Measurements from ENCODE around the gene SECISBP2.
A peak's percentile ranks its signal among the peaks of the same experiment; 100 is the strongest.
"Not testable (repeated sequence)": the region's sequence is repeated elsewhere in the genome, so short reads cannot be mapped to it uniquely, and the experiment has no call there.

The SECISBP2 gene, protein sequence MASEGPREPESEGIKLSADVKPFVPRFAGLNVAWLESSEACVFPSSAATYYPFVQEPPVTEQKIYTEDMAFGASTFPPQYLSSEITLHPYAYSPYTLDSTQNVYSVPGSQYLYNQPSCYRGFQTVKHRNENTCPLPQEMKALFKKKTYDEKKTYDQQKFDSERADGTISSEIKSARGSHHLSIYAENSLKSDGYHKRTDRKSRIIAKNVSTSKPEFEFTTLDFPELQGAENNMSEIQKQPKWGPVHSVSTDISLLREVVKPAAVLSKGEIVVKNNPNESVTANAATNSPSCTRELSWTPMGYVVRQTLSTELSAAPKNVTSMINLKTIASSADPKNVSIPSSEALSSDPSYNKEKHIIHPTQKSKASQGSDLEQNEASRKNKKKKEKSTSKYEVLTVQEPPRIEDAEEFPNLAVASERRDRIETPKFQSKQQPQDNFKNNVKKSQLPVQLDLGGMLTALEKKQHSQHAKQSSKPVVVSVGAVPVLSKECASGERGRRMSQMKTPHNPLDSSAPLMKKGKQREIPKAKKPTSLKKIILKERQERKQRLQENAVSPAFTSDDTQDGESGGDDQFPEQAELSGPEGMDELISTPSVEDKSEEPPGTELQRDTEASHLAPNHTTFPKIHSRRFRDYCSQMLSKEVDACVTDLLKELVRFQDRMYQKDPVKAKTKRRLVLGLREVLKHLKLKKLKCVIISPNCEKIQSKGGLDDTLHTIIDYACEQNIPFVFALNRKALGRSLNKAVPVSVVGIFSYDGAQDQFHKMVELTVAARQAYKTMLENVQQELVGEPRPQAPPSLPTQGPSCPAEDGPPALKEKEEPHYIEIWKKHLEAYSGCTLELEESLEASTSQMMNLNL

DNA sequence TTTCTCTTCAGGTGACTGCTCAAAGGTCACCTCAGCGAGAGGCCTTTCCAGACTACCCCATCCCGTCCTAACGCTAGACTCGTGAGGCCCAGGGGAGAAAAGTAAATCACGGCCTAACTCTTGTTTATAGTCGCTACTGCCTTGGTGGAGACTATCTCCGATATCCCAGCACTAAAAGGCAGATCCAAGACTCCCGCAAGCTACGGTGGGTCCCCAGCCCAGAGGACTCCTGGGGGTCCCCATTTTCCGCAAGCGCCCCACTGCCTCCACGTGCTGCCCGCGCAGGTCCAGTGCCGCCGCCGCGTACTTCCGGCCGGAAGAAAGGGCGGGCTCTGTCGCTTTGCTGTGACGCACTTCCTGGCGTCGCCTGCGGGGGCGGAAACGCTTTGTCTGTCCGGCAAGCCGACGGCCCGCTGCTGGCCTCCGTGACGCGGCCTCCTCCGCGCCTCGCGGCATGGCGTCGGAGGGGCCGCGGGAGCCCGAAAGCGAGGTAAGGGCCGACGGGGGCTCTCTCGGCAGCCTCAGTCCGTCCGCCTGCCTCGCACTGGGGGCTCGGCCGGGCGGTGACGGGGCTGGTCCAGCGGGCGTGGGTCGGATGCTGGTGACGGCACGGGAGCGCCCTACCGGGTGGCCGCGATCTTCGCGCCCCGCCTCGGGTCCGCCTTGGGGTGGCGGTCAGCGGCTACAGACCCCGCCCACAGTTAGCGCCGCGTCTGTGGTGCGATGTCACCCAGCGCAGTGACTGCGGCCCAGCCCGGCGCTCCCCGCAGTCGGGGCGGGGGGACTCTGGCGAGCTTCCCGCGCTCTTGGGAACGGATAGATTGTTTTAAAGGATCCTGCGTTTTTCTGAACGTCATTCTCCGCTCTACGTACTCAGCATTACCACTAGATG, at the start of gene SECISBP2:
Gene SECISBP2 (plus strand): TSS at position 378 of the 892 bp plus-strand sequence. CDS start 77 bp downstream, at position 455.
- peak; percentile 85 to 93 for DNase-seq (ENCODE audit: low read depth in 1 of 2, low spot score in 1 of 2)

DNA sequence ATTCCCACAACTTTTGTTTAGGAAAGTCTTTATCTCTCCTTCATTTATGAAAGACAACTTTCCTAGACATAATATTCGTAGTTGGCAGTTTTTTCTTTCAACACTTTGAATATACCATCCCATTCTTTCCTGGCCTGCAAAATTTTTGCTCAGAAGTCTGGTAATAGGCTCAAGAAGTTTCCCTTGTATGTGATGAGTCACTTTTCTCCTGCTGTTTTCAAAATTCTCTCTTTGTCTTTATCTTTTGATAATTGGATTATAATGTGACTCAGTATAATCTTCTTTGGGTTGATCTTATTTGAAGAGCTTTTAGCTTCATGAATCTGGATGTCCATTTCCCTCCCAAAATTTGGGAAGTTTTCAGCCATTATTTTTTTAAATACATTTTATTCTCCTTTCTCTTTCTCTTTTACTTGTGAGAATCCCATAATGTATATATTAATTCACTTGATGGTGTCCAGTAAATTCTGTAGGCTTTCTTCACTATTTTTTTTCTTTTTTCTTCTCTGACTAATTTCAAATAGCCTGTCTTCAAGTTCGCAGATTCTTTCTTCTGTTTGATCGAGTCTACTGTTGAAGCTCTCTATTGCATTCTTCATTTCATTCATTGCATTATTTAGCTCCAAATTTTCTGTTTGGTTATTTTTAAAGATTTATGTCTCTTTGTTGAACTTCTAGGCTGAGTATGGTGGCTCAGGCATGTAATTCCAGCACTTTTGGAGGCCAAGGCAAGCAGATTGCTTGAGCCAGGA, 44.6 kb upstream of the SECISBP2 start:
- DNase-seq (ENCODE audit: low read depth in 1 of 2, low spot score in 1 of 2) = no peak

DNA sequence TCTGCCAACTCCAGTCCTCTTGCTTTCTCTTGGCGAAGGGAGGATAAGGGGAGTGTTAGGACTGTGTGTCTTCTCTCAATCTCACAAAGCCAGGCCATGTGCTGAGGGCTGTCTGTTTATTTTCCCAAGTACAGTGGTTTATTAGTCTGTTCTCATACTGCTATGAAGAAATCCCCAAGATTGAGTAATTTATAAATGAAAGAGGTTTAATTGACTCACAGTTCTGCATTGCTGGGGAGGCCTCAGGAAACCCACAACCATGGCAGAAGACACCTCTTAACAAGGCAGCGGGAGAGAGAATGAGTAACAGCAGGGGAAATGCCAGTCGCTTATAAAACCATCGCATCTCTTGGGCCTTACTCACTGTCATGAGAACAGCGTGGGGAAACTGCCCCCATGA, 43.5 kb upstream of the SECISBP2 start:
- DNase-seq (ENCODE audit: low read depth in 1 of 2, low spot score in 1 of 2) = no peak

DNA sequence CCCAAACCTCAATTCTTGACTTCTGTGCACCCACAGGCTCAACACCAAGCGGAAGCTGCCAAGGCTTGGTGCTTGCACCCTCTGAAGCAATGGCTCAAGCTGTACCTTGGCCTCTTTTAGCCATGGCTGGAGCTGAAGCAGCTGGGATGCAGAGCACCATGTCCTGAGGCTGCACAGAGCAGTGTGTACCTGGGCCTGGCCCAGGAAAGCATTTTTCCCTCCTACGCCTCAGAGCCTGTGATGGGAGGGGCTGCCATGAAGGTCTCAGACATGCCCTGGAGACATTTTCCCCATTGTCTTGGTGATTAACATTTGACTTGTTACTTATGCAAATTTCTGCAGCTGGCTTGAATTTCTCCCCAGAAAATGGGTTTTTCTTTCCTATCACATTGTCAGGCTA, 42.3 kb upstream of the SECISBP2 start:
- DNase-seq (ENCODE audit: low read depth in 1 of 2, low spot score in 1 of 2) = not testable (repeated sequence)

DNA sequence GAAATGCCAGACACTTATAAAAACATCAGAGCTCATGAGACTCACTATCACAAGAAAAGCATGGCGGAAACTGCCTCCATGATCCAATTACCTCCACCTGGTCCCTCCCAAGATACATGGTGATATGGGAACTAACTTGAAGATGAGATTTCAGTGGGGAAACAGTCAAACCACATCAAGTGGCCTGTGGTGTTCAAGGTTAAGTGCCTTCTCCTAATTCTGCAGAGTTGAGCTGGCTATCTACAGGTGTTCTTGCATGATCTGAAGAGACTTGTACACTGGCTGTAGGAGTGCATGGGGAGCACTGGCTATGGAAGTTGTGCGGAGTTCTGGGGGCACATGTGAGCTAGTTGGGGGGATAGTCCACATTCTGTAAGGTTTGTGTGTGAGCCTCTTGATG, 41.3 kb upstream of the SECISBP2 start:
- DNase-seq (ENCODE audit: low read depth in 1 of 2, low spot score in 1 of 2) = no peak

DNA sequence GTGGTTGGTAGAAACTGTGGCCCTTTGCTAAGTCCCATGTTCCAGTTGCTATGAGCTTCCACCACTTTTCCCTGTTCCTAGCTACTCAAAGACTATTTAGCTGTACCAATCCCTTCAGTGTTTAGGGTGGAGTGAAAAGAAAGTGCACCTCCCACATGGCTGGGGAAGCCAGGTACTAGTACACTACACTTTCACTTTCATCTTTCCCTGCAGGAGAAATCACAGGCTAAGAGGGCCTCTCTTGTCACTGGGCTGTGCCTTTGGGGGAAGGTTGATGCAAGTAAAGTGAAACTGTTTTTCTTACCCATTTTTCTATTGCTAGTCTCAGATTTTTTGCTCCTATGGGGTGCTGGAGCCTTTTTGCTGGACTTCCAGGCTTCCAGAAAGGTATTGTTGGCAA, 40.8 kb upstream of the SECISBP2 start:
- DNase-seq (ENCODE audit: low read depth in 1 of 2, low spot score in 1 of 2) = no peak

DNA sequence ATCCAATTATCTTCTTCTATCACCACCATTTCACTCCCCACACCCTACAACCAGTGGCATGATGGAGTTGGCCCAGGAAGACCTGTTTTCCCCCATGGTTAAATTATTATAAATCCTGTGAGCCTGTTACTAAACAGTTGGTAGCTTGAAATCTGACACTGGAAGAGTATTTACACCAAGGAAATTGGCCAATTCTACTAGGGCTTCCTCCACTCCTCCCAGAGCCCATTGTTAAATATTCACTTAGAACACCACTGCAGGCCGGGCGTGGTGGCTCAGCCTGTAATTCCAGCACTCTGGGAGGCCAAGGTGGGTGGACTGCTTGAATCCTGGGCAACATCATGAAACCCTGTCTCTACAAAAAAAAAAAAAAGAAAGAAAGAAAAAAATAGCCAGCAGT, 39.7 kb upstream of the SECISBP2 start:
- no peak for DNase-seq (ENCODE audit: low read depth in 1 of 2, low spot score in 1 of 2)

DNA sequence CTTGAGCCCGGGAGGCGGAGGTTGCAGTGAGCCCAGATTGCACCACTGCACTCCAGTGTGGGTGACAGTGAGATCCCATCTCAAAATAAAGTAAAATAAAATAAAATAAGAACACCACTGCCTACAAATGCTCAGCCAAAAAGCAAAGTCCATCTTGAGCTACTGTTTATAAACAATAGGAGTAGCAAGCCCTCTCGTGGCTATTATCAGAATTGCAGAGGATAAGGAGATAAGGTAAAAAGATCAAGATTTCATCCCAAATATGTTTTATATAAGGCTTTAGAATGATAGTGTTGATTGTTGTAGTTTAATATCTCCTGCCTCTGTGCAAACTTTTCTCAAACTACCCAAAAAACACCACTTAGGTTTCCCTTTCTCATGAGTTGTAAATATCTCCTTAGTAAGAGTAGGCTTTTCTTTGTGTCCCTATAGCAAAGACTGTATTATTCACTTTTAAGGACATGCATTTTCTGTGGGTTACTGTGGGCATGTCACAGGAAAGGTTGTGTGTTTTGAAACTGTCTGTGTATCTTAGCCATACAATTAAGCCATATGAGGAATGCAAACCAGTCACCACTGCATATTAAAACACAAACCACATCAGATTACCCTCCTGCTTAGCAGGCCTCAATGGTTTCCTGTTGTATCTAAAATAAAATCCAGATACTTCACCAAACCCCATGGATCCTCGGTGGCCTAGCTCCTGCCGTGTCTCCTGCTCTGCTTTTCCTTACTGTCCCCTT, 39.1 kb upstream of the SECISBP2 start:
- DNase-seq (ENCODE audit: low read depth in 1 of 2, low spot score in 1 of 2) = no peak

DNA sequence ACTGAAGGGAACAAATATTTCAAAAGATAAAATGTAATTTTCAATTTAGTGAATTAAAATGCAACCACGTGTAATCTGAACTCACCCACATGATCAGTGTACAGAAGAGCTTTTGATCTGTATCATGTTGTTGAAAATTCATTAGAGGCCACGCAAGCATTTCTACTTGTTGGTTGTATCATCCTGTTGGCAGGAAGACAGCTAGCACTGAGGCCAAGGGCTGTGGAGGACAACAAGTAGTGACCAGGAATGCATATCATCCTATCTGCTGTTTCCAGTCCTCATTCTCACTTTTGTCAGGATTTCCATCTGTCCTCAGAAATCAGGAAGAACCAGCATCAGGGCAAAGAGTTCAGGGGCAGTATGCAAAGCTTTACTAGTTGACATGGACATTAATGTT, 37.2 kb upstream of the SECISBP2 start:
- no peak for DNase-seq (ENCODE audit: low read depth in 1 of 2, low spot score in 1 of 2)

DNA sequence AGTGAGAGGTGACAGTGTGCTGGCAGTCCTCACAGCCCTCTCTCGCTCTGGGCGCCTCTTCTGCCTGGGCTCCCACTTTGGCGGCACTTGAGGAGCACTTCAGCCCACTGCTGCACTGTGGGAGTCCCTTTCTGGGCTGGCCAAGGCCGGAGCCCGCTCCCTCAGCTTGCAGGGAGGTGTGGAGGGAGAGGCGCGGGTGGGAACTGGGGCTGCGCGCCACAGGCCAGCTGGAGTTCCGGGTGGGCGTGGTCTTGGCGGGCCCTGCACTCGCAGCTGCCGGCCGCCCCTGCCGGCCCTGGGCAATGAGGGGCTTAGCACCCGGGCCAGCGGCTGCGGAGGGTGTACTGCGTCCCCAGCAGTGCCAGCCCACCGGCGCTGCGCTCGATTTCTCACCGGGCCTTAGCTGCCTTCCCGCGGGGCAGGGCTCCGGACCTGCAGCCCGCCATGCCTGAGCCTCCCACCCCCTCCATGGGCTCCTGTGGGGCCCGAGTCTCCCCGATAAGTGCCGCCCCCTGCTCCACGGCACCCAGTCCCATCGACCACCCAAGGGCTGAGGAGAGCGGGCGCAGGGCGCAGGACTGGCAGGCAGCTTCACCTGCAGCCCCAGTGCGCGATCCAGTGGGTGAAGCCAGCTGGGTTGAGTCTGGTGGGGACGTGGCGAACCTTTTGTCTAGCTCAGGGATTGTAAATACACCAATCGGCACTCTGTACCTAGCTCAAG, 35.9 kb upstream of the SECISBP2 start:
- DNase-seq (ENCODE audit: low read depth in 1 of 2, low spot score in 1 of 2) = not testable (repeated sequence)

DNA sequence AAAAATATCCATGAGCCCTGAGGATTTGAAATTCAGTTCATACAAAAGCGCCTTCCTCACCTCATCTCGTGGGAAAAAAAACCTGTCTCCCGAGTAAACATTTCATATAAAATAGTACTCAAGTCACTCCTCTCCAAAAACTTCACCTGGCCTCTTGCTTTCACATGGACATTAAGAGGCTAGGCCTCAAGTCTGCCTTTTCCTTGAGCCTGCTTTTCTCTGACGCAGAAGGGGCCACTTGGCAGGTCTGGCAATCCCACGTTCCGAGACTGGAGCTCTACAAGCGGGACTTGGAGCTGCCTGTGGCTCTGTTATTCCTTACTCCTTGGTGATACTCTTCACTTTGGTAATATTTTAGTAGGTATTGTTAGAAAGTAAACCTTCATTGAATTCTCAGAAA, 34.2 kb upstream of the SECISBP2 start:
- DNase-seq (ENCODE audit: low read depth in 1 of 2, low spot score in 1 of 2) = no peak

DNA sequence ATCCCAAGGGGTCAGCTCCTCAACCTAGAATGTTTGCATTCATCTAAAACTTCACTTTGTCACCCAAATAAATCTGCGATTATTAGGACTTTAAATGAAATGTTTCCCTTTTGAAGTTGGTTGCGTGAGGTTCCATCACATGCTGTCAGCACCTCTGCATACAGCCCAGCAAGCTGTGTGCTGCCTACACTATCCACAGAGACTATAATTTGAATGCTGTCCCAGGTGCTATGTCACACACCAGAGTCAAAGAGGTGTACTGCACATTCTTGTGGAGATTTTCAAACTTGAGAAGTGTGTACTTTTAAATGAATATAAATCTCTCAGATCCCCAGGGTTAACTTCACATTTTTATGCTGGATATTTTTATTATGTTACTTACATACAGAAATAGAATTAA, 26.6 kb upstream of the SECISBP2 start:
- no peak for DNase-seq (ENCODE audit: low read depth in 1 of 2, low spot score in 1 of 2)

DNA sequence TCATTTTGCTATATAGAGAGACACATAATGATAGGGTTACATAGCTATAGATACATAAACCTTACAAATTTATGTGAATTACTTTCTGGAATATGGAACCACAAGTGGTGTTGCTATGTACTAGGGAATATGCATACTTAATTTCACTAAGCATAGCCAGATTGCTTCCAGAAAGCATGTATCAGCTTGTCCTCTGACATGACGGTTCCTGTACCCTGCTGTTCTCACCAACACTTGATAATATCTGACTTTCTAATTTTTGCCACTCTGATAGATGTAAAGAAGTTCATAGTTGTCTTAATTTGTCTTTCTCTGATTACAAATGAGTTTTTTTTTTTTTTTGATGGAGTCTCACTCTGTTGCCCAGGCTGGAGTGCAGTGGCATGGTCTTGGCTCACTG, 25.3 kb upstream of the SECISBP2 start:
- DNase-seq (ENCODE audit: low read depth in 1 of 2, low spot score in 1 of 2) = no peak

DNA sequence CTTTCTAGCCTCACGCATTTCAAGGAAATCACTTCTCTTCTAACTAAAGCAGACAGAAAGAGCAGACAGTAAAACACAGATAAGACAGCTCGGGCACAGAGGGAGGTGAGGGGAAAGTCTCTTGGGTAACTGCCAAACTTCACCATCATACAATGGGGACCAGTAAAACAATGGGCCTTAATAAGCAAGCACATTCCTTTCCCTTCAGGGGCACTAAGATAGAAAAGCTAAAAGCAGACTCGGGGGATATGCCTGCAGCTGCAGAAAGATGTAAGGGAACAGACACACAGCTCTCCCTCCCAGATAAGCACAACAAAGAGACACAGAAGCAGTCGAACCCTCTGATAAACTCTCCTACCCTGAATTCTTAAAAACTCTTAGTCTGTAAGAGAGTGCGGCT, 22.9 kb upstream of the SECISBP2 start:
- no peak for DNase-seq (ENCODE audit: low read depth in 1 of 2, low spot score in 1 of 2)

DNA sequence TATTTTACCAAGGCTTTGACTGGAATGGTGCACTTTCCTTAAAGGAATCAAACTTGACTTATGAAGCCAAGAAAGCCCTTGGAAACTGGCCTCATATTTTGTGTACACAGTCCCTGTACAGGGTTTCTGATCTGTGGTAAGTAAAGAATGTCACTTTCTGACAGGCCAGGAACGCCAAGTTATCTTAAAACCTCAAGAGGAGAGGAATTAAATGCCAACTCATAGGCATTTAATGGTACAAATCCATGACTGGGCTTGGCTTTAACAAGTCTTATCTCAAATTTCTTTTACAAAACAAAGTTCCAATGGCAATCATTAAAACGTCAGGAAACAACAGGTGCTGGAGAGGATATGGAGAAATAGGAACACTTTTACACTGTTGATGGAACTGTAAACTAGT, 16.3 kb upstream of the SECISBP2 start:
- not testable (repeated sequence) for DNase-seq (ENCODE audit: low read depth in 1 of 2, low spot score in 1 of 2)

DNA sequence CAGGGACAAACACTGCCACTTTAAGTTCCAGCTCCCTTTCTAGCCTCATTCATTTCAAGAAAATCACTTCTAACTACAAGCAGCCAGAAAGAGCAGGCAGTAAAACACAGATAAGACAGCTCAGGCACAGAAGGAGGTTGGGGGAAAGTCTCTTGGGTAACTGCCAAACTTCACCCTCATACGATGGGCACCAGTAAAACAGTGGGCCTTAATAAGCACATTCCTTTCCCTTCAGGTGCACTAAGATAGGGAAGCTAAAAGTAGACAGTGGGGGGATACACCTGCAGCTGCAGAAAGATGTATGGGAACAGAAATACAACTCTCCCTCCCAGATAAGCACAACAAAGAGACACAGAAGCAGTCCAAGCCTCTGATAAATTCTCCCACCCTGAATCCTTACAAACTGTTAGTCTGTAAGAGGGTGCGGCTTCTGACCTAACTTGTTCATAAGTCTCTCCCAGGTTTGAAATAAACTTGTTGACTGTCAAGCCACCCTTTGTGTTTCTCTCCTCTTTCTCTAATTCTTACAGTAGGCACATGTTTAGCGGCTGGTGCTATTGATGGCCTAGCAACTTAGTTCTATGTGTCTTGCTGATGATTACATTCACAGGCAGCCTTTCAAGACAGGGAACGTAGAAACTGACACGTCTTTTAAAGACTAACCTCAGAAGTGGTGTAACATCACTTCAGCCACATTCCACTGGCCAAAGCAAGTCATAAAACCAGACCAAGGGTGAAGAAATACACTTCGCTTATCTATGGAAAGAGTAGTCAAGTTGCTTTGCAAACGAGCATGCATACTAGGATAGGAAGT, 14.1 kb upstream of the SECISBP2 start:
- DNase-seq (ENCODE audit: low read depth in 1 of 2, low spot score in 1 of 2) = no peak

DNA sequence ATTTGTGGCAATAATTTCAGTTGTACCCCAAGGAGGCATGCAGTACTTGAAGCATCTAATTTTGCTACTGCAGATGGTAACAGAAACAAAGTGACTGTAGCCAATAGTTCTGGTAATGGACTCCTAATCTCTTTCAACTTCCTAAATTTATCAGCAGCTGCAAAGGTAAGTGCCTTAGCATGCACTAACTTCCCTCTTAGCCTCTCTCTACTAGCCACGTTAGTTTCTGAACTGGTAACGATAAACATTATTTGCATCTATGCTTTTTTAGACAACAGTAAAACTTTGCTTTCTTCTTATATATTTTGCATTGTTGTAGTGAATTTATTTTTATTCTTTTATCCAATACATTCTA, 13.5 kb upstream of the SECISBP2 start:
- DNase-seq (ENCODE audit: low read depth in 1 of 2, low spot score in 1 of 2) = no peak

DNA sequence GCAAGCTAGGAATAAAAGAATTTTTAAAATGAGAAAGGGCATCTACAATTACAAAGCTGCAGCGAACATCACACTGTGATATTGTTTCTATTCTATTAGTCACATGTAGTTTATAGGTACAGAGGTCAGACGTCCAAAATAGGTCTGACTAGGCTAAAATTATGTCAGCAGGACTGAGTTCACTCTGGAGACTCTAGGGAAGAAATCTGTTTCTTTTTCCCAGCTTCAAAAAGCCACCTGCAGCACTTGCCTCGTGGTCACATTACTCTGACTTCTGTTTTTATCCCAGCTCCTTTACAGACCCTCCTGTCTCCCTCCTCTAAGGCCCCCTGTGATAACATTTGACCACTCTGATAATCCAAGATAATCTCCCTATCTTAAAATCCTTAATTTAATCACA, 12.4 kb upstream of the SECISBP2 start:
- no peak for DNase-seq (ENCODE audit: low read depth in 1 of 2, low spot score in 1 of 2)
